B cell (primary cell): ENCODE results near the gene GNPDA1. TPM values are rescaled to one million over a fixed set of nuclear protein-coding genes. Genes with fewer than 3 reads are reported as not detected.

ENCODE experiments used
- ATAC-seq: fragments of 200-7000 bp; cut with Tn5 transposase; one replicate; pipeline ENCODE4 v1.10.0; 2021; ENCODE audit warnings: low read depth, mild to moderate bottlenecking, moderate number of reproducible peaks, moderate library complexity
- CTCF ChIA-PET: fragments of 350-600 bp; sonication (Branson Sonifier 250); formaldehyde crosslinking; loops from one replicate; lab custom pipeline; 2021; ENCODE audit warnings: antibody characterized with exemption, inconsistent platforms; lab: Charles Lee
- POLR2A ChIA-PET: fragments of 350-600 bp; sonication (Branson Sonifier 250); formaldehyde crosslinking; loops from one replicate; lab custom pipeline; 2021; ENCODE audit warnings: antibody characterized with exemption; lab: Charles Lee
- DNase-seq: peaks from one replicate; pipeline ENCODE4 v3.0.0; 2013
- H2AFZ ChIP-seq: 2 replicates; pipeline ENCODE4 v1.6.1; 2012; ENCODE audit warnings: mild to moderate bottlenecking, low read depth, low read length; ENCODE audit not compliant: insufficient read depth, poor library complexity, severe bottlenecking
- H3K27ac ChIP-seq, 2 donors: 1 replicate in 1 of 2; 2 replicates in 1 of 2; pipeline ENCODE4 v1.5.1; 2012 to 2013; ENCODE audit warnings: low read length in 2 of 2, mild to moderate bottlenecking in 2 of 2, moderate library complexity in 1 of 2
- H3K27me3 ChIP-seq, 4 experiments: fragments of 200-600 bp in 1 of 4; sonication (generic) in 1 of 4; replicated peaks in 1 of 4; 1 replicate in 2 of 4; 2 replicates in 2 of 4; pipeline versions ENCODE4 v1.6.1 to v1.7.0; 2013 to 2016; ENCODE audit warnings: low read length in 3 of 4, mild to moderate bottlenecking in 2 of 4, mixed read lengths in 1 of 4, moderate library complexity in 1 of 4; ENCODE audit not compliant: insufficient read depth in 4 of 4, control insufficient read depth in 3 of 4; ENCODE audit errors: control extremely low read depth in 1 of 4
- H3K36me3 ChIP-seq, 2 experiments: replicated peaks in 1 of 2; 1 replicate in 1 of 2; 2 replicates in 1 of 2; pipeline versions ENCODE4 v1.6.1 to v1.7.1; 2013; ENCODE audit warnings: low read length in 1 of 2; ENCODE audit not compliant: insufficient read depth in 2 of 2, control insufficient read depth in 1 of 2; ENCODE audit errors: control extremely low read depth in 1 of 2, extremely low read depth in 1 of 2
- H3K4me1 ChIP-seq, 2 donors: fragments of 200-600 bp in 1 of 2; sonication (generic) in 1 of 2; 1 replicate in 1 of 2; 2 replicates in 1 of 2; pipeline versions ENCODE4 v1.5.1 to v1.6.1; 2013 to 2017; ENCODE audit warnings: low read length in 2 of 2; ENCODE audit not compliant: control insufficient read depth in 2 of 2, insufficient read depth in 2 of 2
- H3K4me2 ChIP-seq: replicated peaks from 2 replicates; pipeline ENCODE3; 2012; ENCODE audit warnings: mild to moderate bottlenecking, low read depth, low read length; ENCODE audit not compliant: poor library complexity, severe bottlenecking
- H3K4me3 ChIP-seq, 5 experiments: fragments of 200-600 bp in 1 of 5; sonication (generic) in 1 of 5; 1 replicate in 3 of 5; 2 replicates in 2 of 5; pipeline versions ENCODE4 v1.5.1 to v1.7.0; 2011 to 2016; ENCODE audit warnings: low read length in 4 of 5, mild to moderate bottlenecking in 4 of 5, low read depth in 2 of 5, control low read depth in 1 of 5, moderate library complexity in 1 of 5; ENCODE audit not compliant: insufficient read depth in 1 of 5; ENCODE audit errors: control extremely low read depth in 1 of 5, extremely low read depth in 1 of 5
- H3K79me2 ChIP-seq: fragments of 200-600 bp; sonication (generic); one replicate; pipeline ENCODE4 v1.6.0; 2016; ENCODE audit warnings: low read length; ENCODE audit not compliant: control insufficient read depth, insufficient read depth
- H3K9ac ChIP-seq: fragments of 200-600 bp; sonication (generic); 2 replicates; pipeline ENCODE4 v1.6.1; 2017; ENCODE audit warnings: mild to moderate bottlenecking, low read length, moderate library complexity
- H3K9me3 ChIP-seq, 3 donors: one replicate each; pipeline versions ENCODE4 v1.6.1 to v1.7.1; 2013; ENCODE audit warnings: low read length in 2 of 3; ENCODE audit not compliant: control insufficient read depth in 2 of 3, insufficient read depth in 1 of 3; ENCODE audit errors: control extremely low read depth in 1 of 3
- H4K20me1 ChIP-seq: 2 replicates; pipeline ENCODE4 v1.6.0; 2012; ENCODE audit warnings: mild to moderate bottlenecking, low read length; ENCODE audit not compliant: insufficient read depth, control insufficient read depth, poor library complexity, severe bottlenecking
- H3K27ac Mint-ChIP-seq: one replicate; pipeline ENCODE4 v1.8.0; 2021; ENCODE audit warnings: mixed read lengths
- H3K27me3 Mint-ChIP-seq: one replicate; pipeline ENCODE4 v1.8.0; 2021; ENCODE audit warnings: mixed read lengths
- H3K4me1 Mint-ChIP-seq: one replicate; pipeline ENCODE4 v1.8.0; 2021; ENCODE audit warnings: mixed read lengths
- H3K4me3 Mint-ChIP-seq: one replicate; pipeline ENCODE4 v1.8.0; 2021; ENCODE audit warnings: mixed read lengths
- H3K9me3 Mint-ChIP-seq: one replicate; pipeline ENCODE4 v1.8.0; 2022; ENCODE audit warnings: mixed read lengths; ENCODE audit not compliant: insufficient read depth
- EZH2 ChIP-seq: IDR thresholded peaks from 2 replicates; pipeline ENCODE4 v1.6.1; 2012; ENCODE audit warnings: borderline replicate concordance, low read depth, mild to moderate bottlenecking, moderate library complexity, low read length; ENCODE audit not compliant: insufficient read depth, poor library complexity, severe bottlenecking
- WGBS: methylation state at CpG from one replicate; pipeline ENCODE4 v1.1.5; 2013; ENCODE audit warnings: missing lambda C conversion rate; ENCODE audit not compliant: insufficient coverage; 5-methylcytosine and 5-hydroxymethylcytosine counted together
- intact Hi-C: fragments of 100-400 bp; cut with micrococcal nuclease; formaldehyde crosslinking; loops from one replicate; pipeline ENCODE4 v1.10.0; 2022
- polyA plus RNA-seq: library from polyadenylated mRNA; depleted of rRNA; stranded (reverse); fragments of >200 nt; gene quantifications from 2 replicates; pipeline ENCODE4 v1.2.3, GENCODE V29; 2012
- total RNA-seq, 2 donors: library from RNA; stranded (reverse); fragments of 120-200 nt in 1 of 2; gene quantifications; 1 replicate in 1 of 2; 2 replicates in 1 of 2; pipeline versions ENCODE4 v1.2.3 to v1.2.4, GENCODE V29; 2013 to 2022
- TF ChIP-seq, protein P1 (sequence below): fragments of 200-600 bp; IDR thresholded peaks from one replicate; pipeline ENCODE4 v1.8.0; 2022; ENCODE audit warnings: antibody characterized with exemption, mild to moderate bottlenecking

GNPDA1 gene
- total and polyA plus RNA-seq, 2 donors (not counting 1 experiment from before 2014, with no cell fraction given) = 3.1 to 12.1 TPM

DNA sequence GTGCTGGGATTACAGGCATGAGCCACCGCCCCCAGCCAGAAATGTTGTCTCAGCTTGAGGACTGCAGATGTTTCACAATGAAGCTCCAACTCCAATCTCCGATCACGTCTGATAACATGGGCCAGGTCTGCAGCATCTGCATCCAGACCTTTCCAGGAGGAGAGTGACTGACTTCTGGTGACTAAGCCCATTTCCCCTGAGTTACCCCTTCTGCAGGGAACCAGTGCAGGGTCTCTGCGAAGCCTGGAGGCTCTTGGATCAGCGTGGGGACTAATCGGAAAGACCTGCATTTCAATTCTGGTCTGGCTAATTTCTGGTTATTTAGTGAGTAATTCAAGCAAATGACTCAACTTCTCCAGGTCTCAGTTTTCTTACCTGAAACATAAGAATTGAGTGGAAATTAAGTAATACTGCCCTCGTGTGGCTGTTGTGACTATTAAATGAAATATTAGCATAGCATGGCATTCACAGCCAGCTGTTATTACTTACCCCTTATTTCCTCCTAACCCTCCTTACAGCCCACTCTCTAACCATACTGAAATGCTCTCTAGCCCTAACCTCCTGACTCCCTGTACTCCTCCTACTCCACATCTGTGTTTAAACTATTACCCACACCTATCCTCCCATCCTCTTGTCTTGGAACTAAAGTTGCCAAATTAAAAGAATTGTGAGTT lies 2.2 kb upstream of the GNPDA1 start:
- H3K27me3 Mint-ChIP-seq = peaks cover 9% of the 10 kb centered on the region
- ChIA-PET CTCF (interaction anchor here (0.6 to 10.6 kb wide), 26 partner anchors 9 to 641 kb away, joined by 3 to 91 read pairs (median 4); partner anchors contain the start of genes DELE1, HDAC3, RELL2 and RNF14), POLR2A (interaction anchor here (0.6 kb wide), 1 partner anchor 313 kb away, joined by 9 read pairs; no protein-coding TSS in a partner anchor)
- peaks cover 0 to under 1% (median 0%) of the 10 kb centered on the region in 4 experiments for H3K27me3 ChIP-seq
- H3K4me2 ChIP-seq = no peak overlapping the region
- H3K9me3 Mint-ChIP-seq = peaks cover under 1% of the 10 kb centered on the region
- peak; percentile 74 for DNase-seq
- H3K27ac Mint-ChIP-seq = peak overlapping the region; percentile 42
- H3K27ac ChIP-seq = no peak overlapping the region
- peak overlapping the region; percentile 26 for H3K4me3 Mint-ChIP-seq
- WGBS = 67% methylated on average over 4 of the region's 7 CpGs
- H3K79me2 ChIP-seq = no peaks in the 10 kb centered on the region
- H4K20me1 ChIP-seq = no peaks in the 10 kb centered on the region
- peaks cover 0 to 1% (median 0%) of the 10 kb centered on the region in 3 donors for H3K9me3 ChIP-seq
- H2AFZ ChIP-seq = no peak overlapping the region
- no peak for TF ChIP-seq EZH2
- TF ChIP-seq, protein P1, sequence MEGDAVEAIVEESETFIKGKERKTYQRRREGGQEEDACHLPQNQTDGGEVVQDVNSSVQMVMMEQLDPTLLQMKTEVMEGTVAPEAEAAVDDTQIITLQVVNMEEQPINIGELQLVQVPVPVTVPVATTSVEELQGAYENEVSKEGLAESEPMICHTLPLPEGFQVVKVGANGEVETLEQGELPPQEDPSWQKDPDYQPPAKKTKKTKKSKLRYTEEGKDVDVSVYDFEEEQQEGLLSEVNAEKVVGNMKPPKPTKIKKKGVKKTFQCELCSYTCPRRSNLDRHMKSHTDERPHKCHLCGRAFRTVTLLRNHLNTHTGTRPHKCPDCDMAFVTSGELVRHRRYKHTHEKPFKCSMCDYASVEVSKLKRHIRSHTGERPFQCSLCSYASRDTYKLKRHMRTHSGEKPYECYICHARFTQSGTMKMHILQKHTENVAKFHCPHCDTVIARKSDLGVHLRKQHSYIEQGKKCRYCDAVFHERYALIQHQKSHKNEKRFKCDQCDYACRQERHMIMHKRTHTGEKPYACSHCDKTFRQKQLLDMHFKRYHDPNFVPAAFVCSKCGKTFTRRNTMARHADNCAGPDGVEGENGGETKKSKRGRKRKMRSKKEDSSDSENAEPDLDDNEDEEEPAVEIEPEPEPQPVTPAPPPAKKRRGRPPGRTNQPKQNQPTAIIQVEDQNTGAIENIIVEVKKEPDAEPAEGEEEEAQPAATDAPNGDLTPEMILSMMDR = peak; percentile 77
- H3K4me1 ChIP-seq = peaks cover 34 to 35% of the 10 kb centered on the region in 2 donors
- H3K4me1 Mint-ChIP-seq = peaks cover 50% of the 10 kb centered on the region
- no peak overlapping the region for H3K4me3 ChIP-seq
- H3K9ac ChIP-seq = no peak overlapping the region
- ATAC-seq = peak; percentile 38
- intact Hi-C loops = loop anchor here (1.0 to 10.0 kb wide), 7 partner anchors 10 to 690 kb away; partner anchors contain the start of genes NDFIP1 and TAF7
- no peaks in the 10 kb centered on the region for H3K36me3 ChIP-seq
